Activated CD8-positive, alpha-beta T cell treated with anti-CD3 and anti-CD28 coated beads for 36 hours (primary cell): ENCODE data around the gene THAP8. TPM values are rescaled to one million over a fixed set of nuclear protein-coding genes. Genes with fewer than 3 reads are reported as not detected.

Source experiments
- ATAC-seq: fragments of 200-7000 bp; cut with Tn5 transposase; one replicate; pipeline ENCODE4 v1.10.0; 2021; ENCODE audit warnings: mild to moderate bottlenecking, moderate library complexity
- CTCF ChIA-PET: fragments of 350-600 bp; sonication (Branson Sonifier 250); formaldehyde crosslinking; loops from one replicate; lab custom pipeline; 2021; ENCODE audit warnings: antibody characterized with exemption; lab: Charles Lee
- POLR2A ChIA-PET: fragments of 350-600 bp; sonication (Branson Sonifier 250); formaldehyde crosslinking; loops from one replicate; lab custom pipeline; 2021; ENCODE audit warnings: antibody characterized with exemption; lab: Charles Lee
- DNase-seq: peaks from one replicate; pipeline ENCODE4 v3.0.0-alpha.2; 2020
- H3K27ac Mint-ChIP-seq: one replicate; pipeline ENCODE4 v1.8.0; 2021; ENCODE audit warnings: mild to moderate bottlenecking, mixed read lengths
- H3K27me3 Mint-ChIP-seq: one replicate; pipeline ENCODE4 v1.8.0; 2021; ENCODE audit warnings: mixed read lengths
- H3K36me3 Mint-ChIP-seq: one replicate; pipeline ENCODE4 v1.8.0; 2021; ENCODE audit warnings: low read depth, mixed read lengths
- H3K4me1 Mint-ChIP-seq: one replicate; pipeline ENCODE4 v1.8.0; 2021; ENCODE audit warnings: low read depth, mixed read lengths
- H3K4me3 Mint-ChIP-seq: one replicate; pipeline ENCODE4 v1.8.0; 2021; ENCODE audit warnings: mild to moderate bottlenecking, moderate library complexity, mixed read lengths
- H3K9me3 Mint-ChIP-seq: one replicate; pipeline ENCODE4 v1.8.0; 2021; ENCODE audit warnings: mixed read lengths
- intact Hi-C: fragments of 100-400 bp; cut with micrococcal nuclease; formaldehyde crosslinking; loops from one replicate; pipeline ENCODE4 v1.10.0; 2022
- total RNA-seq, 2 experiments: library from RNA; stranded (reverse); gene quantifications; one replicate each; pipeline ENCODE4 v1.2.3, GENCODE V29; 2021
- TF ChIP-seq, protein P1 (sequence below): fragments of 200-600 bp; IDR thresholded peaks from one replicate; pipeline ENCODE4 v1.8.0; 2022; ENCODE audit warnings: antibody characterized with exemption, mild to moderate bottlenecking

Gene THAP8
- total RNA-seq, 2 experiments from 2014 or later, result 3.4 to 3.7 TPM

DNA sequence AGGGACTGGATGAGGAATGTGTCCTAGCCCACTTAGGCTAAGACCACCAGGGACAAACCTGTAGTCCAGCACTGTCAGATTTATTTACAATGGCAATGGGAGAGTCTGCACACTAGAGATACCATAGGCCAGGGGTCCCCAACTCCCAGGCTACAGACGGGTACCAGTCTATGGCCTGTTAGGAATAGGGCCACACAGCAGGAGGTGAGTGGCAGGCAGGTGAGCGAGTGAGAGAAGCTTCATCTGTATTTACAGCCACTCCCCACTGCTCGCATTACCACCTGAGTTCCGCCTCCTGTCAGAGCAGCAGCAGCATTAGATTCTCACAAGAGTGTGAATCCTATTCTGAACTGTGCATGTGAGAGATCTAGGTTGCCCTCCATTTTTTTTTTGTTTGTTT is 2.4 kb downstream of the THAP8 start:
- DNase-seq, result no peak
- Mint-ChIP-seq H3K4me1 (peaks cover 11% of the 10 kb centered on the region), H3K9me3 (no peaks in the 10 kb centered on the region), H3K4me3 (no peak overlapping the region), H3K27me3 (no peaks in the 10 kb centered on the region), H3K27ac (no peak overlapping the region), H3K36me3 (peaks cover 8% of the 10 kb centered on the region)
- intact Hi-C loops, result loop anchor here (5.0 kb wide), 1 partner anchor 66 kb away; the partner anchor contains the start of gene TBCB
- ATAC-seq, result no peak
- POLR2A ChIA-PET, result no interaction called here
- TF ChIP-seq, protein P1, sequence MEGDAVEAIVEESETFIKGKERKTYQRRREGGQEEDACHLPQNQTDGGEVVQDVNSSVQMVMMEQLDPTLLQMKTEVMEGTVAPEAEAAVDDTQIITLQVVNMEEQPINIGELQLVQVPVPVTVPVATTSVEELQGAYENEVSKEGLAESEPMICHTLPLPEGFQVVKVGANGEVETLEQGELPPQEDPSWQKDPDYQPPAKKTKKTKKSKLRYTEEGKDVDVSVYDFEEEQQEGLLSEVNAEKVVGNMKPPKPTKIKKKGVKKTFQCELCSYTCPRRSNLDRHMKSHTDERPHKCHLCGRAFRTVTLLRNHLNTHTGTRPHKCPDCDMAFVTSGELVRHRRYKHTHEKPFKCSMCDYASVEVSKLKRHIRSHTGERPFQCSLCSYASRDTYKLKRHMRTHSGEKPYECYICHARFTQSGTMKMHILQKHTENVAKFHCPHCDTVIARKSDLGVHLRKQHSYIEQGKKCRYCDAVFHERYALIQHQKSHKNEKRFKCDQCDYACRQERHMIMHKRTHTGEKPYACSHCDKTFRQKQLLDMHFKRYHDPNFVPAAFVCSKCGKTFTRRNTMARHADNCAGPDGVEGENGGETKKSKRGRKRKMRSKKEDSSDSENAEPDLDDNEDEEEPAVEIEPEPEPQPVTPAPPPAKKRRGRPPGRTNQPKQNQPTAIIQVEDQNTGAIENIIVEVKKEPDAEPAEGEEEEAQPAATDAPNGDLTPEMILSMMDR, result no peak
- CTCF ChIA-PET, result no interaction called here

DNA sequence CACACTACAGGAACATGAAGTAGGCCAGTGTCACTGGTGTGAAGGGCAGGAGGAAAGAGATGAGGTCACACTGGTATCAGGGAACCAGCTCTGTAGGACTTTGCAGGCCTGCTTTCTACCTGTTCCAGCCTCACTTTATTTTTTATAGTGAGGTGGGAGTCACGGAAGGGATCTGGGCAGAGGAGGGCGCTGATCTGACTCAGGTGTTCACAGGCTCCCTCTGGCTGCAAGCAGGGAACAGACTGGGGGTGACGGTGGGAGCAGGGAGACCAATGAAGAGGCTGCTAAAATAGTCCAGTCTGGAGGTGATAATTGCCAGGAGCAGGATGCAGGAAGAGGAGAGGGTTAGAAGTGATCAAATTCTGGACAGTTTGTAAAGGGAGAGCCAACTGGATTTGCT is 2.8 kb downstream of the THAP8 start:
- ATAC-seq (no peak), DNase-seq (peak; percentile 22)
- CTCF ChIA-PET, result no interaction called here
- Mint-ChIP-seq H3K27ac (no peak overlapping the region), H3K4me3 (no peak overlapping the region), H3K27me3 (no peaks in the 10 kb centered on the region), H3K4me1 (peaks cover 9% of the 10 kb centered on the region), H3K9me3 (no peaks in the 10 kb centered on the region), H3K36me3 (peaks cover 8% of the 10 kb centered on the region)
- POLR2A ChIA-PET, result no interaction called here
- intact Hi-C loops, result loop anchor here (5.0 kb wide), 1 partner anchor 66 kb away; the partner anchor contains the start of gene TBCB
- TF ChIP-seq, protein P1, result no peak

DNA sequence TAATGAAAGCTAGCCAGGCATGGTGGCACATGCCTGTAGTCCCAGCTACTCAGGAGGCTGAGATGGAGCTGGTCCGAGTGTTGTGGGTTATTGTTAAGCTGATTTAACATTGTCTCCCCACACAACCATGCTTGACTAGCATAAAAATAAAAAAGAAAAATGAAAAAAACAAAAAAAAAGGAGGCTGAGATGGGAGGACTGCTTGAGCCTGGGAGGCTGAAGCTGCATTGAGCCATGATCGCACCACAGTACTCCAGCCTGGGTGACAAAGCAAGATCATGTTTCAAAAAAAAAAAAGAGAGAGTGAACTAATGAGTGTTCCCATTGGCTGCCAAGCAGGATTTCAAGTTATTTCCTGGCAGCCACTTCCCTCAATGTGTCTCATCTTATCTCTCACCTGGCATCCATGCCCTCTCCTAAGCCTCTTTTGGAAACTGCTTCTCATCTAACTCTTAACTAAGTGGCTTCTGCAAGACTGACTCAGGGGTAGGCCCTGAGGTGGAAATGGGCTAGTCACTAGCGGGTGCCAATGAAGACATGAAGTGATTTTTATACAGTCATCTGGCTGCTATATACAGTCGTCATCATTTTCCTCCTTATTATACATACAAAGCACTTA is 4.9 kb downstream of the THAP8 start:
- H3K27me3 Mint-ChIP-seq, result no peaks in the 10 kb centered on the region
- ATAC-seq, result no peak

DNA sequence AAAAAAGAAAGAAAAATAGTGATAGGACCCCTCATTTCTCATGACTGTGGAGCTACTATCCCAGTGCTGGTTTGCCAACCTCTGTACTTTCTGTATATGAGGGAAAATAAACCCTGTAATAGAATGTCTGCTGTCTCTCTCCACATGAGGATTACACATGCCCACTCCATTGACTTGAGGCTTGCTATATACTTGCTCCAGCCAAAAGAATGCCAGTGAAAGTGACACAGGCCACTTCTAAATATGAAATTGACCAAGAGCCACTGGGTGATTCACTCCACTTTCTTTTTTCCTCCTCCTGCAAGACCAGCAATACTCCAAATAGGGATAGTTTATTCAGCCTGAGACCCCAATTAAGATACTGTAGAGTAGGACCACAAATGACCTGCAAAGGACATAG is 6.2 kb downstream of the THAP8 start:
- DNase-seq (no peak), ATAC-seq (no peak)
- Mint-ChIP-seq H3K27ac (no peak overlapping the region), H3K4me1 (peaks cover 5% of the 10 kb centered on the region), H3K27me3 (no peaks in the 10 kb centered on the region), H3K9me3 (no peaks in the 10 kb centered on the region), H3K4me3 (no peak overlapping the region), H3K36me3 (peaks cover 2% of the 10 kb centered on the region)
- CTCF ChIA-PET, result no interaction called here
- intact Hi-C loops, result no loop called here
- TF ChIP-seq, protein P1, result no peak
- POLR2A ChIA-PET, result no interaction called here

More for the DNA sequence above, 4.9 kb downstream of the THAP8 start:
- H3K9me3 Mint-ChIP-seq, result no peaks in the 10 kb centered on the region
- H3K36me3 Mint-ChIP-seq, result peaks cover 2% of the 10 kb centered on the region
- ChIA-PET CTCF (no interaction called here), POLR2A (interaction anchor here (0.6 to 0.9 kb wide), 2 partner anchors 20 to 25 kb away, joined by 3 to 4 read pairs; no protein-coding TSS in a partner anchor)
- H3K27ac Mint-ChIP-seq, result no peak overlapping the region
- no peak overlapping the region for H3K4me3 Mint-ChIP-seq
- intact Hi-C loops, result no loop called here
- DNase-seq, result no peak
- peaks cover 5% of the 10 kb centered on the region for H3K4me1 Mint-ChIP-seq
- TF ChIP-seq, protein P1, result no peak

DNA sequence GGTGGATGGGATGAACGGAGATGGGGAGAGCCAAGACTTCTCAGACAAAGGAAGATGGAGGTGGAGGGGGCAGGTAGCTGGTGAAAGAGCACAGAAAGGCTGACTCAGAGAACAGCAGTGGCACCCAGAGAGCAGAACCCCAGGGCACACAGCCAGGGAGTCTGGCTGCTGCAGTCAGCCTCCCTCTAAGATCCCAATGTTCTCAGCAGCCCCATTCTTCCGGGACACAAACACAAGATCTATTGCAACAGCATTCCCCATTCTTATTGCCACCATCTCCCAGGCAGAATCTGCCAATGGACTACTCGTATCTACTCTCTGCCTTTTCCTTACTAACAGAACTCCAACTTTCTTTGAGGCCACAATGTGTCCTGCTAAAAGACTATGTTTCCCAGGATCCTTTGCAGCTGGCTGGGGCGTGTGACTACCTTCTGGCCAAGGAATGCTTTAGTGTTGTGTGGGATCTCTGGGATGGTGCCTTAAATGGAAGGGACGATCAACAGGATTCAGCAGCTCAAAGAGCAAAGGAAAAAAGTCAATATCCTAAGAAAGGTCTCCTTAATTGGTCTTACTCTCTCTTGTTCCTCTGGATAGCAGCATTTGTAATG is 7.5 kb downstream of the THAP8 start:
- CTCF ChIA-PET, result no interaction called here
- peaks cover 2% of the 10 kb centered on the region for H3K4me1 Mint-ChIP-seq
- H3K4me3 Mint-ChIP-seq, result no peak overlapping the region
- no peaks in the 10 kb centered on the region for H3K27me3 Mint-ChIP-seq
- intact Hi-C loops, result no loop called here
- TF ChIP-seq, protein P1, result no peak
- peaks cover 2% of the 10 kb centered on the region for H3K36me3 Mint-ChIP-seq
- DNase-seq, result no peak
- H3K27ac Mint-ChIP-seq, result no peak overlapping the region
- ATAC-seq, result no peak
- no peaks in the 10 kb centered on the region for H3K9me3 Mint-ChIP-seq
- POLR2A ChIA-PET, result interaction anchor here (0.7 kb wide), 1 partner anchor 51 kb away, joined by 3 read pairs; no protein-coding TSS in a partner anchor
